Osteoblast (primary cell): Measurements from ENCODE around the gene CPSF4L. TPM values are rescaled to one million over a fixed set of nuclear protein-coding genes. Genes with fewer than 3 reads are reported as not detected.

Source experiments
- DNase-seq: peaks from one replicate; pipeline ENCODE4 v3.0.0; 2011; ENCODE audit warnings: low spot score, mixed read lengths; ENCODE audit not compliant: insufficient read length; ENCODE audit errors: missing footprints
- H2AFZ ChIP-seq: 2 replicates; pipeline ENCODE4 v1.6.0; 2011; ENCODE audit warnings: mild to moderate bottlenecking, low read length
- H3K27ac ChIP-seq: 2 replicates; pipeline ENCODE4 v1.5.1; 2011; ENCODE audit warnings: mild to moderate bottlenecking, low read depth, low read length, moderate library complexity
- H3K27me3 ChIP-seq: 2 replicates; pipeline ENCODE4 v1.6.0; 2012; ENCODE audit warnings: mild to moderate bottlenecking, control low read depth, inconsistent platforms, low read length, moderate library complexity; ENCODE audit not compliant: insufficient read depth
- H3K36me3 ChIP-seq: 2 replicates; pipeline ENCODE4 v1.5.1; 2011; ENCODE audit warnings: mild to moderate bottlenecking, low read length, control low read depth, moderate library complexity; ENCODE audit not compliant: insufficient read depth
- H3K4me1 ChIP-seq: 2 replicates; pipeline ENCODE4 v1.5.1; 2011; ENCODE audit warnings: mild to moderate bottlenecking, low read length, control low read depth, moderate library complexity; ENCODE audit not compliant: insufficient read depth
- H3K4me2 ChIP-seq: 2 replicates; pipeline ENCODE4 v1.6.0; 2011; ENCODE audit warnings: mild to moderate bottlenecking, low read length; ENCODE audit not compliant: insufficient read depth
- H3K4me3 ChIP-seq: fragments of 200-600 bp; sonication (generic); 3 replicates; pipeline ENCODE4 v1.5.1; 2012; ENCODE audit warnings: mild to moderate bottlenecking, low read length, inconsistent platforms; ENCODE audit not compliant: insufficient read depth
- H3K79me2 ChIP-seq: 2 replicates; pipeline ENCODE4 v1.6.0; 2012; ENCODE audit warnings: mild to moderate bottlenecking, low read length, control low read depth, inconsistent platforms; ENCODE audit not compliant: insufficient read depth
- H3K9me3 ChIP-seq: 2 replicates; pipeline ENCODE4 v1.5.1; 2011; ENCODE audit warnings: low read depth, low read length, control low read depth
- H4K20me1 ChIP-seq: 2 replicates; pipeline ENCODE4 v1.6.0; 2012; ENCODE audit warnings: mild to moderate bottlenecking, low read length, control low read depth; ENCODE audit not compliant: insufficient read depth
- CTCF ChIP-seq: IDR thresholded peaks from 2 replicates; pipeline ENCODE4 v1.5.1; 2011; ENCODE audit warnings: mild to moderate bottlenecking, low read depth, low read length, moderate library complexity; ENCODE audit errors: extremely low read depth
- total RNA-seq: library from RNA; depleted of rRNA; stranded (reverse); fragments of >200 nt; gene quantifications from 2 replicates; pipeline ENCODE4 v1.2.3, GENCODE V29; 2012

Gene CPSF4L
- total RNA-seq, 1 donor: not detected

GRCh38 chr17:73284906-73285602 lies 23.4 kb upstream of the CPSF4L start:
- TF ChIP-seq CTCF: no peak
- H4K20me1 ChIP-seq: peaks cover 37% of the 10 kb centered on the region
- H3K27me3 ChIP-seq: no peaks in the 10 kb centered on the region
- H3K27ac ChIP-seq: no peak overlapping the region
- no peak overlapping the region for H2AFZ ChIP-seq
- H3K9me3 ChIP-seq: no peaks in the 10 kb centered on the region
- DNase-seq: peak; percentile 56
- H3K4me2 ChIP-seq: no peak overlapping the region
- no peak overlapping the region for H3K4me3 ChIP-seq
- peaks cover 34% of the 10 kb centered on the region for H3K4me1 ChIP-seq
- H3K79me2 ChIP-seq: peaks cover 48% of the 10 kb centered on the region
- H3K36me3 ChIP-seq: peaks cover 13% of the 10 kb centered on the region

DNA sequence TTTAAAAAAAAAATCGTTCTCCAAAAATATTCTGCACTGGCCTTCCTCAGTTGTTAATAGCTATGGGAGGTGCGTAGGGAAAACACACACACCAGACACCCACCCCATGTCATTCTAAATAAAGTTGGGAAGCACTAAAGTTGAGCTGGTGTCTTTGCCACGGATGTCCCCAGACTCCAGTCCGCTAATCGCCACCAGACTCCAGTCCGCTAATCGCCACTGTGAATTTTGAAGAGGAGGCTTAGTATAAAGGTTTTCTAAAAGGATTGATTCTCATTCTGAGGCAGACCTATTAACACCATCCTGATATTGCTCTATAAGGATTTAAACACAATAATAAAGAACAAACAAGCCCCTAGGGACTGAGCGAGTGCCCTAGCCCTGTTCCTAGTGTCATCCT lies 22.7 kb upstream of the CPSF4L start:
- peaks cover 30% of the 10 kb centered on the region for H3K4me1 ChIP-seq
- H3K36me3 ChIP-seq: peaks cover 13% of the 10 kb centered on the region
- peak; percentile 49 for DNase-seq
- H3K4me3 ChIP-seq: no peak overlapping the region
- no peak overlapping the region for H3K27ac ChIP-seq
- H4K20me1 ChIP-seq: peaks cover 34% of the 10 kb centered on the region
- H3K4me2 ChIP-seq: no peak overlapping the region
- TF ChIP-seq CTCF: no peak
- H3K79me2 ChIP-seq: peaks cover 41% of the 10 kb centered on the region
- H3K9me3 ChIP-seq: no peaks in the 10 kb centered on the region
- H3K27me3 ChIP-seq: no peaks in the 10 kb centered on the region
- H2AFZ ChIP-seq: no peak overlapping the region

GRCh38 chr17:73283841-73284282 lies 22.2 kb upstream of the CPSF4L start:
- peak; percentile 70 for DNase-seq
- Histone ChIP-seq H3K9me3 (no peaks in the 10 kb centered on the region), H3K4me2 (no peak overlapping the region), H4K20me1 (peaks cover 34% of the 10 kb centered on the region), H3K36me3 (peaks cover 13% of the 10 kb centered on the region), H3K4me1 (peaks cover 25% of the 10 kb centered on the region), H3K27me3 (no peaks in the 10 kb centered on the region), H3K79me2 (peaks cover 36% of the 10 kb centered on the region), H3K27ac (no peak overlapping the region), H2AFZ (no peak overlapping the region), H3K4me3 (no peak overlapping the region)
- TF ChIP-seq CTCF: no peak

DNA sequence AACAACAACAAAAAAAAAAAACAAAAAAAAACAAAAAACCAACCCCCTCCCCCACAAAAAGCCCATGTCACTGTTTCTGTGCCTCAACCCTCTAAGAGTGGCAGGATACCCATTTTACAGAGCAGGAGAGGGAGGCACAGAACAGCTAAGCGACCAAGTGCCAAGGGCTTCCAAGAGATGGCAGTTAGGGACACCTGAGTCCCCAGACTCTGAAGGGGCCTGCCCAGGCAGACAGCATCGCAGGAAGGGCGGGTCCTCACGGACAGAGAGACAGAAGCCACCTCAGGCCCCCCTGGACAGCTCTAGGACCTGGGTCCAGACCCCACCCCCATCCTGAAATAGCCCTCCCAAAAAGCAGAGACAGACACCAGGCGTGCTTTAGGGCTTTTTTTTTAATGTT lies 21.6 kb upstream of the CPSF4L start:
- peaks cover 34% of the 10 kb centered on the region for H4K20me1 ChIP-seq
- no peak overlapping the region for H3K4me3 ChIP-seq
- H3K36me3 ChIP-seq: peaks cover 13% of the 10 kb centered on the region
- peaks cover 30% of the 10 kb centered on the region for H3K79me2 ChIP-seq
- no peaks in the 10 kb centered on the region for H3K27me3 ChIP-seq
- H3K4me2 ChIP-seq: no peak overlapping the region
- peaks cover 23% of the 10 kb centered on the region for H3K4me1 ChIP-seq
- no peak overlapping the region for H3K27ac ChIP-seq
- no peaks in the 10 kb centered on the region for H3K9me3 ChIP-seq
- DNase-seq: no peak
- TF ChIP-seq CTCF: no peak
- H2AFZ ChIP-seq: no peak overlapping the region
